ENCODE measurements around the gene THAP4.

GRCh38 chr2:241615041-241615440 is 21.9 kb downstream of the THAP4 start:
- no peak for TF ChIP-seq FOXP2 (optimal IDR thresholded peaks at IDR 0.05; ENCODE audit: borderline replicate concordance, extremely low read depth, extremely low read length, insufficient read depth)
- TF ChIP-seq, protein P1, sequence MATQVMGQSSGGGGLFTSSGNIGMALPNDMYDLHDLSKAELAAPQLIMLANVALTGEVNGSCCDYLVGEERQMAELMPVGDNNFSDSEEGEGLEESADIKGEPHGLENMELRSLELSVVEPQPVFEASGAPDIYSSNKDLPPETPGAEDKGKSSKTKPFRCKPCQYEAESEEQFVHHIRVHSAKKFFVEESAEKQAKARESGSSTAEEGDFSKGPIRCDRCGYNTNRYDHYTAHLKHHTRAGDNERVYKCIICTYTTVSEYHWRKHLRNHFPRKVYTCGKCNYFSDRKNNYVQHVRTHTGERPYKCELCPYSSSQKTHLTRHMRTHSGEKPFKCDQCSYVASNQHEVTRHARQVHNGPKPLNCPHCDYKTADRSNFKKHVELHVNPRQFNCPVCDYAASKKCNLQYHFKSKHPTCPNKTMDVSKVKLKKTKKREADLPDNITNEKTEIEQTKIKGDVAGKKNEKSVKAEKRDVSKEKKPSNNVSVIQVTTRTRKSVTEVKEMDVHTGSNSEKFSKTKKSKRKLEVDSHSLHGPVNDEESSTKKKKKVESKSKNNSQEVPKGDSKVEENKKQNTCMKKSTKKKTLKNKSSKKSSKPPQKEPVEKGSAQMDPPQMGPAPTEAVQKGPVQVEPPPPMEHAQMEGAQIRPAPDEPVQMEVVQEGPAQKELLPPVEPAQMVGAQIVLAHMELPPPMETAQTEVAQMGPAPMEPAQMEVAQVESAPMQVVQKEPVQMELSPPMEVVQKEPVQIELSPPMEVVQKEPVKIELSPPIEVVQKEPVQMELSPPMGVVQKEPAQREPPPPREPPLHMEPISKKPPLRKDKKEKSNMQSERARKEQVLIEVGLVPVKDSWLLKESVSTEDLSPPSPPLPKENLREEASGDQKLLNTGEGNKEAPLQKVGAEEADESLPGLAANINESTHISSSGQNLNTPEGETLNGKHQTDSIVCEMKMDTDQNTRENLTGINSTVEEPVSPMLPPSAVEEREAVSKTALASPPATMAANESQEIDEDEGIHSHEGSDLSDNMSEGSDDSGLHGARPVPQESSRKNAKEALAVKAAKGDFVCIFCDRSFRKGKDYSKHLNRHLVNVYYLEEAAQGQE (IDR thresholded peaks at IDR 0.05; ENCODE audit: insufficient read depth in 1 of 2, low read depth in 2 of 2, low read length in 2 of 2): no peak
